Activated T-helper 2 cell treated with anti-CD3 and anti-CD28 coated beads, Interferon-gamma antibody, Interleukin-2, Interleukin-4, amounts not matched to agents 10 μg/mL and 5 μg/mL and 100 μg/mL, durations not matched to agents 14 hours and 24 hours and 36 hours (primary cell): ENCODE results near the gene RXRG. TPM values are rescaled to one million over a fixed set of nuclear protein-coding genes. Genes with fewer than 3 reads are reported as not detected.

ENCODE experiments used
- DNase-seq: peaks from one replicate; pipeline ENCODE4 v3.0.0; 2021; ENCODE audit warnings: low spot score
- H3K27ac Mint-ChIP-seq: one replicate; pipeline ENCODE4 v1.8.0; 2021; ENCODE audit warnings: mixed read lengths
- H3K27me3 Mint-ChIP-seq: one replicate; pipeline ENCODE4 v1.8.0; 2021; ENCODE audit warnings: low read depth, mixed read lengths
- H3K36me3 Mint-ChIP-seq: one replicate; pipeline ENCODE4 v1.8.0; 2021; ENCODE audit warnings: low read depth, mixed read lengths
- H3K4me1 Mint-ChIP-seq: one replicate; pipeline ENCODE4 v1.8.0; 2021; ENCODE audit warnings: low read depth, mixed read lengths
- H3K4me3 Mint-ChIP-seq: one replicate; pipeline ENCODE4 v1.8.0; 2021; ENCODE audit warnings: low read depth, mild to moderate bottlenecking, moderate library complexity, mixed read lengths
- H3K9me3 Mint-ChIP-seq: one replicate; pipeline ENCODE4 v1.8.0; 2021; ENCODE audit warnings: mixed read lengths
- intact Hi-C: fragments of 100-400 bp; cut with micrococcal nuclease; formaldehyde crosslinking; loops from one replicate; pipeline ENCODE4 v1.15.1; 2023
- total RNA-seq: library from RNA; stranded (reverse); gene quantifications from 2 replicates; pipeline ENCODE4 v1.2.3, GENCODE V29; 2022

RXRG gene
- total RNA-seq, 1 donor from 2014 or later, result not detected

- no peak for DNase-seq
- peaks cover 38% of the 10 kb centered on the region for H3K27me3 Mint-ChIP-seq
- intact Hi-C loops, result loop anchor here (10.0 kb wide), 1 partner anchor 65 kb away; no protein-coding TSS in a partner anchor
- no peak overlapping the region for H3K27ac Mint-ChIP-seq
- H3K9me3 Mint-ChIP-seq, result no peaks in the 10 kb centered on the region
- no peak overlapping the region for H3K4me3 Mint-ChIP-seq
- H3K36me3 Mint-ChIP-seq, result no peaks in the 10 kb centered on the region
- H3K4me1 Mint-ChIP-seq, result peaks cover 11% of the 10 kb centered on the region
Observed at GRCh38 chr1:165419839-165420238, 25.1 kb downstream of the RXRG start.

DNA sequence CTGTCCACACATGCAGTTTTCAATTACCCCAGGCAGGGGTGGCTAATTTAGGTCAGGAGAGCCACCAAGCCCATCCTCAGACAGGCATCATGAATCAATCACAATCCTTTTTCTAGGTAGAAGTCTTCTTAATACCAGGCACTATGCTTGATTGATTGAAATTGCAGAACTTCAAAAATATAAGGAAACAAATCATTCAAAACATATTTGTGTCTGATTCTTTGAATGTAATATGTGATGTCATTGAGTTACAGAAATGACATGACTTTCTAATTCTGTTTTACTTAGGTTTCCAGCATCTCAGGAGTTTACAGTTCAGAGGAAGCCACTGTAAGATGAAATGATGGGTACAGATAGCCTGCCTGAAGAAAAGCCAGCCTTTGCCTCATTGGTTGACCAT is 26.7 kb downstream of the RXRG start:
- H3K36me3 Mint-ChIP-seq, result no peaks in the 10 kb centered on the region
- intact Hi-C loops, result no loop called here
- H3K9me3 Mint-ChIP-seq, result no peaks in the 10 kb centered on the region
- H3K27me3 Mint-ChIP-seq, result peaks cover 45% of the 10 kb centered on the region
- H3K27ac Mint-ChIP-seq, result no peak overlapping the region
- H3K4me1 Mint-ChIP-seq, result no peaks in the 10 kb centered on the region
- no peak for DNase-seq
- no peak overlapping the region for H3K4me3 Mint-ChIP-seq

GRCh38 chr1:165416876-165417275 is 28.1 kb downstream of the RXRG start:
- no peak for DNase-seq
- H3K9me3 Mint-ChIP-seq, result no peaks in the 10 kb centered on the region
- no peaks in the 10 kb centered on the region for H3K4me1 Mint-ChIP-seq
- H3K27ac Mint-ChIP-seq, result no peak overlapping the region
- H3K36me3 Mint-ChIP-seq, result no peaks in the 10 kb centered on the region
- intact Hi-C loops, result no loop called here
- peaks cover 44% of the 10 kb centered on the region for H3K27me3 Mint-ChIP-seq
- no peak overlapping the region for H3K4me3 Mint-ChIP-seq

DNA sequence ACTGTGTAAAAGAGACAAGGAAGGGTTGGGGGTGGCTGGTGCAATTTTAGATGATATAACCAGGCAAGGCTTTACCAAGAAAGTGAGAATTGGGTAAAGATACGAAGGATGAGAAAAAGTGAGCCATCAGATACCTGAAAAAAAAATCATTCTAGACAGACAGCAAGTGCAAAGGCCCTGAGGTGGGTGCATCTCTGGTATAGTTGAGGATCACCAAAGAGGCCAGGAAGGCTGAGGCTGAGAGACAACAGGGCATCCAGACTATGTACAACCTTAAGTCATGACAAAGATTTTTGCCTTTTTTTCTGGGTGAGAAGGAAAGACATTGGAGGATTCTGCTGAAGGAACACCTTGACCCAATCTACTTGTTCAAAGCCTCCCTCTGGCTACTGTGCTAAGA is 29.9 kb downstream of the RXRG start:
- DNase-seq, result no peak
- H3K27me3 Mint-ChIP-seq, result peaks cover 35% of the 10 kb centered on the region
- intact Hi-C loops, result no loop called here
- no peak overlapping the region for H3K4me3 Mint-ChIP-seq
- no peaks in the 10 kb centered on the region for H3K4me1 Mint-ChIP-seq
- H3K36me3 Mint-ChIP-seq, result no peaks in the 10 kb centered on the region
- no peaks in the 10 kb centered on the region for H3K9me3 Mint-ChIP-seq
- no peak overlapping the region for H3K27ac Mint-ChIP-seq

GRCh38 chr1:165414620-165415019 is 30.3 kb downstream of the RXRG start:
- intact Hi-C loops, result no loop called here
- Mint-ChIP-seq H3K36me3 (no peaks in the 10 kb centered on the region), H3K4me3 (no peak overlapping the region), H3K4me1 (no peaks in the 10 kb centered on the region), H3K27me3 (peaks cover 37% of the 10 kb centered on the region), H3K27ac (no peak overlapping the region), H3K9me3 (no peaks in the 10 kb centered on the region)
- DNase-seq, result no peak

DNA sequence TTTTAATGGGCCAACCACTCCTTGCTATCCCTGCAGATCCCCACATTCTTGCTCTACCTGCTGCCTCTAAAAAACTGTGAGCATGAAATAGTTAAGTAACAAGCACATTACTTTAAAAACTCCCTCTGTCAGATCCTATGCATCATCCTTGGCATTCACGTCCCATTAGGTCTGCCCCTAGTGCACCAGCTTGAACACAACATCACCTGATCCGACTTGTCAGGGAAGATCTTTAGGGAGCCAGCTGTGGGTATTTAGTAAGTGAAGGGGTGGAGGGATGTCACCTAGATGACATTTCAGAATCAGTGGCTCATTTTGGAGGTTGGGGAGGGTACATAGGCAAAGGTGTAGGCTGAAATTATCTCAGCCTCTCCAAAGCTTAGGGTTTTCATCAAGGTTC is 33.5 kb downstream of the RXRG start:
- H3K27ac Mint-ChIP-seq, result no peak overlapping the region
- no peak overlapping the region for H3K4me3 Mint-ChIP-seq
- intact Hi-C loops, result no loop called here
- H3K9me3 Mint-ChIP-seq, result no peaks in the 10 kb centered on the region
- H3K4me1 Mint-ChIP-seq, result no peaks in the 10 kb centered on the region
- peaks cover 41% of the 10 kb centered on the region for H3K27me3 Mint-ChIP-seq
- no peaks in the 10 kb centered on the region for H3K36me3 Mint-ChIP-seq
- no peak for DNase-seq

GRCh38 chr1:165409657-165410358 is 35.1 kb downstream of the RXRG start:
- Mint-ChIP-seq H3K27me3 (peaks cover 33% of the 10 kb centered on the region), H3K36me3 (no peaks in the 10 kb centered on the region), H3K4me3 (no peak overlapping the region), H3K9me3 (no peaks in the 10 kb centered on the region), H3K27ac (no peak overlapping the region), H3K4me1 (no peaks in the 10 kb centered on the region)
- intact Hi-C loops, result no loop called here
- no peak for DNase-seq

DNA sequence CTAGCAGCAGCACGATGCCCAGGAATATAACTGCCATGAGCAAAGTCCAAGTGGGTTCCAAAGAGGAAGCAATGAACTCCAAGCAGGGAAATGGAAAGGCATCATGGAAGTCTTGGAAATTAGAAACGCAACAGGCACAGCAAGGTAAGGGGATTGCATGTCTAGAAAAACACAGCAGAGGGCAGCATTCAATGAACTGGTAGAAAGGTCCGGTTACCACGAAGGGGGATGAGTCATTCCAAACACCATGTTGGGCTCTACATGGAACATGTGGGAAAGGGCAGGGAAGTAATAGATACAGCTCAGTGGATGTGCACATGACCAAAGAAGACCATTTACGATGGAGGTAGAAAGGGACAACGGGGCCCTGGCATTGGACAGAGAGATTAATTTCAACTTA is 36.4 kb downstream of the RXRG start:
- no peaks in the 10 kb centered on the region for H3K36me3 Mint-ChIP-seq
- no peaks in the 10 kb centered on the region for H3K9me3 Mint-ChIP-seq
- H3K4me3 Mint-ChIP-seq, result no peak overlapping the region
- H3K27ac Mint-ChIP-seq, result no peak overlapping the region
- H3K4me1 Mint-ChIP-seq, result no peaks in the 10 kb centered on the region
- H3K27me3 Mint-ChIP-seq, result peaks cover 31% of the 10 kb centered on the region
- intact Hi-C loops, result no loop called here
- DNase-seq, result no peak

DNA sequence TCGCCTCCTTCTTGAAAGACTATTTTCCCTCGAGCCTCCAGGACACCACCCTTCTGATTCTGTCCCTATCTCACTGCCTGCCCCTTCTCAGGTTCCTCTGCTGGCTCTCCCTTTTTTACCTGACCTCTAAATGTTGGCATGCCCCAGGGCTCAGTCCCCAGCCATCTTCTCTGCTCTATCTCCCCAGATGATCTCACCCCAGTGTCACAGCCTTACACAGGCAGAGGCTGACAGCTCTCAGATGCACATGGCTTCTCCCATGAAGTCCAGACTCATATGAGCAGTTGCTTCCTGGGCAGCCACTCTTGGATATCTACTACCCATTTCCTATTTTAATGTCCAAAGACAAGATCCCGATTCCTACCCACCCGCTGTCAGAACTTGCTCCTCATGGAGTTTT is 37.5 kb downstream of the RXRG start:
- Mint-ChIP-seq H3K27me3 (peaks cover 29% of the 10 kb centered on the region), H3K4me3 (no peak overlapping the region), H3K4me1 (no peaks in the 10 kb centered on the region), H3K9me3 (no peaks in the 10 kb centered on the region), H3K27ac (no peak overlapping the region), H3K36me3 (no peaks in the 10 kb centered on the region)
- DNase-seq, result no peak
- intact Hi-C loops, result no loop called here

- H3K4me1 Mint-ChIP-seq, result no peaks in the 10 kb centered on the region
- H3K27me3 Mint-ChIP-seq, result peaks cover 35% of the 10 kb centered on the region
- no peaks in the 10 kb centered on the region for H3K9me3 Mint-ChIP-seq
- no peak overlapping the region for H3K27ac Mint-ChIP-seq
- H3K4me3 Mint-ChIP-seq, result no peak overlapping the region
- peak; percentile 12 for DNase-seq
- intact Hi-C loops, result loop anchor here (1.0 kb wide), 1 partner anchor 189 kb away; no protein-coding TSS in a partner anchor
- no peaks in the 10 kb centered on the region for H3K36me3 Mint-ChIP-seq
Observed at GRCh38 chr1:165403835-165404482, 41.0 kb downstream of the RXRG start.

GRCh38 chr1:165402517-165403111 is 42.3 kb downstream of the RXRG start:
- Mint-ChIP-seq H3K27ac (no peak overlapping the region), H3K4me3 (no peak overlapping the region), H3K27me3 (peaks cover 32% of the 10 kb centered on the region), H3K9me3 (no peaks in the 10 kb centered on the region), H3K4me1 (peaks cover 2% of the 10 kb centered on the region), H3K36me3 (no peaks in the 10 kb centered on the region)
- DNase-seq, result no peak
- intact Hi-C loops, result no loop called here

DNA sequence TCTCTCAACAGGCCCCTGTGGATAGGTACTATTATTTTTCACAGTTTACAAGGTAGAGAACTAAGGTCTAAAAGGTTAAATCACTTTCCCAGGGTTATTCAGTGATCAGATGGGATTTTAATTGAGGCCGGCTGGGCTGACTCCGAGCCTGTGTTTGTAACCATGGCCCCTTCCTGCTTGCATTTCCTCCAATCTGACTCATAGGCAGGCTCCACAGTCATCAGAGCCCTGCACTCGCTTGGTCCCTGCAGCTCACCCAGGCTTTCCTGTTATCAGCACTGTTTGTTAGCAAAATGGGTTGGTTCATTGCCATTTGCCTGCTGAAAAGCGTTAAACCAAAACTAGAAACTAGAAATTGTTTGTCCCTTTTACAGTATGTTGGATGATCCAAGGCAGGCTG is 47.0 kb downstream of the RXRG start:
- Mint-ChIP-seq H3K9me3 (no peaks in the 10 kb centered on the region), H3K27me3 (peaks cover 47% of the 10 kb centered on the region), H3K36me3 (no peaks in the 10 kb centered on the region), H3K4me3 (no peak overlapping the region), H3K4me1 (peaks cover 8% of the 10 kb centered on the region), H3K27ac (no peak overlapping the region)
- DNase-seq, result no peak
- intact Hi-C loops, result loop anchor here (10.0 kb wide), 1 partner anchor 517 kb away; no protein-coding TSS in a partner anchor

GRCh38 chr1:165395901-165396300 is 49.0 kb downstream of the RXRG start:
- Mint-ChIP-seq H3K9me3 (no peaks in the 10 kb centered on the region), H3K4me3 (no peak overlapping the region), H3K4me1 (peaks cover 16% of the 10 kb centered on the region), H3K27me3 (peaks cover 56% of the 10 kb centered on the region), H3K36me3 (no peaks in the 10 kb centered on the region), H3K27ac (no peak overlapping the region)
- DNase-seq, result no peak
- intact Hi-C loops, result loop anchor here (10.0 kb wide), 1 partner anchor 519 kb away; no protein-coding TSS in a partner anchor
